Nucleus accumbens (tissue), 56 donors: ENCODE results near the gene DNAI4.
"Not testable (repeated sequence)": the region's sequence is repeated elsewhere in the genome, so short reads cannot be mapped to it uniquely, and the experiment has no call there.

Experiments
- DNase-seq, 56 donors: peaks; one replicate each; lab custom pipeline; 2025; lab: John Stamatoyannopoulos, UW

The DNAI4 gene, protein sequence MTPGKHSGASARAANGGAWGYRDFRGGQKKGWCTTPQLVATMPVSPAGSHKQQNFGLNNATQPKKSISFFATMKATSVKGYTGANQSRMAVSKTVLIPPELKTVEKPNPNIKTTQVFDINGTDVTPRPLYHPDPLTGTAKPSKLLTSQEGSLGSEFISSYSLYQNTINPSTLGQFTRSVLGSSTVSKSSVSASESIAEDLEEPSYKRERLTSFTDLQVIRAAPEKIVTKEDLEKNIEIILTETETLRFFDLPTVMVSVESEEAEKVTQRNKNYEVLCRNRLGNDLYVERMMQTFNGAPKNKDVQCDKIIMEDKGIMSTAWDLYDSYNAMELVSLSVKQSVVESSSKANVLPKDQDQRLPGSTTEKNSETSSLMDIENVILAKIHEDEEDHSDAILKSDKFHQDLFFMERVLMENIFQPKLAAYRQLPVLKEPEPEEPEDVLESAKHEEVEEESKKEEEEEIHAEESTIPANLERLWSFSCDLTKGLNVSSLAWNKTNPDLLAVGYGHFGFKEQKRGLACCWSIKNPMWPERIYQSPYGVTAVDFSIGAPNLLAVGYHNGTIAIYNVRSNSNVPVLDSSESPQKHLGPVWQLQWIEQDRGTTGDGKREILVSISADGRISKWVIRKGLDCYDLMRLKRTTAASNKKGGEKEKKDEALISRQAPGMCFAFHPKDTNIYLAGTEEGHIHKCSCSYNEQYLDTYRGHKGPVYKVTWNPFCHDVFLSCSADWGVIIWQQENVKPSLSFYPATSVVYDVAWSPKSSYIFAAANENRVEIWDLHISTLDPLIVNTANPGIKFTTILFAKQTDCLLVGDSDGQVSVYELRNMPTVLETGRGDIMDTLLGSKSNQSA

GRCh38 chr1:66924756-66925557 is at the start of gene DNAI4, which contains the start of gene MIER1:
DNAI4 (minus strand) TSS chr1:66924856; CDS start chr1:66924831, 25 bp downstream.
MIER1 (plus strand) TSS chr1:66924990; CDS start chr1:66925029, 39 bp downstream.
- peak; percentile 73 to 99 (median 95) for DNase-seq

GRCh38 chr1:66968574-66968973 is 43.9 kb upstream of the DNAI4 start:
- no peak for DNase-seq

- DNase-seq = not testable (repeated sequence)
Measured at GRCh38 chr1:66966188-66966873, 41.7 kb upstream of the DNAI4 start.

DNA sequence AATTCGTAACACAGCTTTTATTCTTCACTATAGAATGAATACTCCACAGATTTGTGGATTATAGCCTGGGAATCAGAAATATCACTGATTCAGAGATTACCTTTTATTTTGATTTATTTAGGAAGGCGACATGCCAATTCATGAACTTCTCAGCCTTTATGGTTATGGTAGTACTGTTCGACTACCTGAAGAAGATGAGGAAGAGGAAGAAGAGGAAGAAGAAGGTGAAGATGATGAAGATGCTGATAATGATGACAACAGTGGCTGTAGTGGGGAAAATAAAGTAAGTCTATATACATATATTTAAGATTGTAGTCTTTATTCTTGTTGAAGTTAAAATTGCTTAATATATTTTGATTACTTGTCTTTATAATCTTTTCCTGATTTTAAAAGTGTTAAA is 33.3 kb upstream of the DNAI4 start:
- no peak for DNase-seq

GRCh38 chr1:66954208-66954607 is 29.6 kb upstream of the DNAI4 start:
- DNase-seq = no peak

DNA sequence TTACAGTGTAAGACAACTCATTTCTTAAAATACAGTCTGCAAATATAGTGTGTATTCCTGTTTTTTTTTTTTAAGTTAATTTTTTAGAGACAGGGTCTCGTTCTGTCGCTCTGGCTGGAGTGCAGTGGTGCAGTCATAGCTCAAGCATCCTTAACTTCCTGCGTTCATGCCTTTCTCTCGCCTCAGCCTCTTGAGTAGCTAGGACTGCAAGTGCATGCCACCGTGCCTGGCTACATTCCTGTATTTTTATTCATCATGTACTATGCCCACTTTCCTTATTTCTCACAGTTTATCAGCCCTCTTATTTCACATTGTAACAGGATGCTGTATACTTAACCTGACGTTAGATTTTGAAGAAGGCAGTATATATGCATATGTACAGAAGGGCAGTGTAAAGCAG is 26.9 kb upstream of the DNAI4 start:
- no peak for DNase-seq

DNA sequence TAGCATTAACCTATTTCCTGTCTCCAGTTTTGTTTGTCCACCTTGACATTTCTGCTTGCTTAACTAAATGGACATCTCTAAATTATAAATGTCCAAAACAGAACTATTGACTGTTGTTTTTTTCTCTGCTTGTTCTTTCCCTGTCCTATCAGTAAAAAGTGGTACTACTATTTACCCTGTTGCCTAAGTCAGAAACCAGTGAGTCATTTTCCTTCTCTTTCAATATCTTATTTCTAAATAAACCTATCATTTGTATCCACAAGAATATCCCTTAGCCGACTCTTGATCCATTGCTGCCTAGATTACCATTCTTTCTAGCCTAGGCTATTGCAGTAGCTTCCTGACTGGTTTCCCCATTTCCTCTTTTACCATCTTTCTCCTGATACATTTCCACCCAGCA is 22.6 kb upstream of the DNAI4 start:
- DNase-seq = no peak

GRCh38 chr1:66945316-66945715 is 20.7 kb upstream of the DNAI4 start:
- DNase-seq = no peak

- peak in 1 of 56 donors; percentile 2 for DNase-seq
Measured at GRCh38 chr1:66944330-66945274, 19.9 kb upstream of the DNAI4 start.

DNA sequence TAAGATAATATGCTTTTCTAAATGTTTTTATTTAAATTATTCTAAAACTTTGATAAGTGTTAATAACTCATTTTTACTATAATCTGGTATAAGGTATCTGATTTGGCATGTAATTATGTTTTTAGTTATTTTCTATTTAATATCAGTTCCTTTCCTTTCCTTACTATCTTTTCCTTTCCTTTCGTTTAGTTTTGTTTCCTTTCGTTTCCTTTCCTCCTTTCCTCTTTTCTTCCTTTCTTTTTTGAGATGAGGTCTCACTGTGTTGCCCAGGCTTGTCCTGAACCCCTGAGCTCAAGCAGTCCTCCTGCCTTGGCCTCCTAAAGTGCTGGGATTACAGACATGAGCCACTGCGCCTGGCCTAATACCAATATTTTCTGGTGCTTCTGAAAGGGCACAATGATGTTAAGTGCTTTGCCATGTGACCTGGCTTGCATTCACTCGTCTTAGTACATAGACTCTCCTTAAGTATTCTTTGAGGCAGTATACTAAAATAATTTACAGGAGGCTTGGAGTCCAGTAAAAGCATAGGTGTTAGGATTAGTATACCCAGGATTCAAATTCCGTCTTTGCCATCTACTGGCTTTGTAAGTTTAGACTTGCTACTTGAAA is 18.8 kb upstream of the DNAI4 start:
- no peak for DNase-seq

GRCh38 chr1:66940981-66941380 is 16.3 kb upstream of the DNAI4 start:
- no peak for DNase-seq

DNA sequence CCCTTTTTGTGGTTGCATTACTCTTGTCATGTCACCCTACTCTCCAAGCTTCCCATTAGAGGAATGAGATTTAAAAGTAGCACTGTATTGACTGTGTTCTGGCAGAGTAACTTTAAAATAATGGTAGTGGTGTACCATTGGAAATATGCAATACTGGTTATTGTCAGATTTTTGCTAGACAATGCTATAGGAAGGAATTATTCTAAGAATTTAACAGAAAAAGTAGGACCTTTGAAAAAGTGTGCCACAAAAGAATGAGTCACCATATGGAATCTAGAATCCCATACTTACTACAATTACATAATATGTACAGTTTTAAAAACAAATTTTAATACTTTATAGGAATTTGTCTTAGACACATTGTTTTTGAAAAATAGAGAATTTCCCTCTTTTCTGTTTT is 14.0 kb upstream of the DNAI4 start:
- DNase-seq = no peak

DNA sequence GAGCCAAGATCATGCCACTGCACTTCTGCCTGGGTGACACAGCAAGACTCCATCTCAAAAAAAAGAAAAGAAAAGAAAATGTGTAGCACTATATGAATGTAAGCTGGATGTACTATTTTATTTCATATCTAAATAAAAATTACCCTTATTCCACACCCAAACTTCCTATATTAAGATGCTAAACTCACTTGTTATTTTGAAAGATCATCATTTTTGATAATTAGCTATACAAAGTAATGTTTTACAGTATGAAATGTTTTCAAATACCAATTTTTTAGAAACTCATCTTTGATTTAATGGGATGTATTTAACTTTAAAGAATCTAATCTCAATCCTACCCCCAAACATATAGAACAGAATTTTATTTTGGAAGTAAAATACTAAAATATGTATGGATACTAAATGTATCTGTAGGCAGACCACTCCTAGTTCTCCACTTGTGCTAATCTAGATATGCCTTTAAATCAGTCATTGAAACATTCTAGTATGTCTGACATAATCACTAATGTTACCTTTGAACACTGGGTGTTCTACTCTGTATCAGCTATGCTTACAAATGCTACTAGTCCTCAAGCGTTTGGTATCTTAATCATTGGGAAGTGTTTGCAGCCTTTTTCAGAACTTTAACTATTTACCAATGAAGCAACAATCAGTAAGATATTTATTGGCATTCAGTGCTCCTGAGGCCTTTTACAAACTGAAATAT is 13.0 kb upstream of the DNAI4 start:
- DNase-seq = no peak

DNA sequence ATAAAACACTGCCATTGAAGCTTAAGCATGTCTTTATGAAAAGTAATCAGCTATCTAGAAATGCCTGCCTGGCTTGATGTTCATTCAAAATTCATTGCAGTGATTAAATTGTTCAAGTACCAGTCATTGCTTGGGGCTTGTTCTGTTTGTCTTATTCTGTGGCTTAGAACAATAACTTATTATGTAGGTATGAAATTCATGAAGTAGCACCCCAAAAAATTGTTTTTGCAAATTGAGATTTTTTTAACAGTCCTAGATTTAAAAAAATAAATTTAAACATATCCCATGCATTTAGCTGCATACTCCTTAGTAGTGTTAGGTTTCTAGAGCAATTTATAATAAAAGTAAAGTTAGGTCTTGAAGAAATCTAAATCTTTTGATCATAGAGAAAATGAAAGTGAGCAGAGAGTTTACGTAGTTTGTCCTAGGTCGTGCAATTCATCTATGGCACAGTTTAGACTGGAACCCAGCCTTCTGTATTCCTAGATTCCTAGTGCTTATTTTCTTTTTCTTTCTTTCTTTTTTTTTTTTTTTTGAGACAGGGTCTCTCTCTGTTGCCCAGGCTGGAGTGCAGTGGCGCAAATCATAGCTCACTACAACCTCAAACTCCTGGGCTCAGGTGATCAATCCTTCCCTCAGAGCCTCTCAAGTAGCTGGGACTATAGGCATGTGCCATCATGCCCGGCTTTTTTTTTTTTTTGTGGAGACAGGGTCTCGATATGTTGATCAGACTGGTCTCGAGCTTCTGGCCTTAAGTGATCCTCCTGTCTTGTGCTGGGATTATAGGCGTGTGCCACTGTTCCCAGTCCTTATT is 9.4 kb upstream of the DNAI4 start:
- no peak for DNase-seq

DNA sequence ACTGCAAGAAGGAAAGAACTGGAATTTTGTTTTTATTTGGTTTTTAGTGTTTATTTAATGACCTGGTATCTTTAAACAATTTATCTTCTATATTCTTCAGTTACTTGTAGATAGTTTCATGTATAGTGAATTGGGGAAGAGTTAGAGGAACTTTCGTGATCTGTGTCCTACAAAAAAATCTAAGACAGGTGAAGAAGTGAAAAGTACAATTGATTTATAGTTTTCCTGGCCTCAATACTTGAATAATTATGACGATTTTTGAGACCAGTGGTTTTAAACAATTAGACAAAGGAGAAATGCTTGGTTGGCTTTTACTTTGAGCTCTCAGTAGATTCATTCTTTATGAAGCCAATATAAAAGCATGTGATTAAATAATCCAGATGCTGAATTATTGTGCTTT is 7.6 kb upstream of the DNAI4 start:
- DNase-seq = no peak

- no peak for DNase-seq
Measured at GRCh38 chr1:66931590-66931989, 6.9 kb upstream of the DNAI4 start.

DNA sequence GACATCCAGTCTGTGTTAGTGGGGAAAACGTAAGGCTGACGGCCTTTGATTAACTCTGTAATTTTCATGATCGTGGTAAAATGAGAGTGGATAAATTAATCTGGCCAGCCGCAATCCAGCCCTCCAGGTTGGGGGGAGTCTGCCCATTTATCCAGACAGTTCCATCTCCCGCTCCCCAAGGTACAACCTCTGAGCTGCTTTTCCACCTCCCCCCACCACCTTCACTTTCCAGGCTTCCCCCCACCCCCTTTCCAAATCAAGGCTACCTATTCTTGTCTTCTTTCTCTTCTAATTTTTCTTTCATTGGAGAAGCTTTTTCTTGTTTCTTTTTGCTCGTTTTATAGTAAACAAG is 6.1 kb upstream of the DNAI4 start:
- peak in 3 of 56 donors; percentile 31 to 45 (median 34) for DNase-seq
